IPS DF 19.7 (cell line): ENCODE results near the gene PLPP7.
"Not testable (repeated sequence)": the region's sequence is repeated elsewhere in the genome, so short reads cannot be mapped to it uniquely, and the experiment has no call there.

Source experiments
- DNase-seq: peaks from one replicate; pipeline ENCODE4 v3.0.0-alpha.2; 2013; ENCODE audit warnings: low read depth, low spot score

PLPP7 gene

GRCh38 chr9:131330814-131331600 lies 41.5 kb downstream of the PLPP7 start:
- DNase-seq: no peak

GRCh38 chr9:131331996-131332395 lies 42.5 kb downstream of the PLPP7 start:
- not testable (repeated sequence) for DNase-seq

GRCh38 chr9:131333771-131334628 lies 44.5 kb downstream of the PLPP7 start:
- DNase-seq: no peak

DNA sequence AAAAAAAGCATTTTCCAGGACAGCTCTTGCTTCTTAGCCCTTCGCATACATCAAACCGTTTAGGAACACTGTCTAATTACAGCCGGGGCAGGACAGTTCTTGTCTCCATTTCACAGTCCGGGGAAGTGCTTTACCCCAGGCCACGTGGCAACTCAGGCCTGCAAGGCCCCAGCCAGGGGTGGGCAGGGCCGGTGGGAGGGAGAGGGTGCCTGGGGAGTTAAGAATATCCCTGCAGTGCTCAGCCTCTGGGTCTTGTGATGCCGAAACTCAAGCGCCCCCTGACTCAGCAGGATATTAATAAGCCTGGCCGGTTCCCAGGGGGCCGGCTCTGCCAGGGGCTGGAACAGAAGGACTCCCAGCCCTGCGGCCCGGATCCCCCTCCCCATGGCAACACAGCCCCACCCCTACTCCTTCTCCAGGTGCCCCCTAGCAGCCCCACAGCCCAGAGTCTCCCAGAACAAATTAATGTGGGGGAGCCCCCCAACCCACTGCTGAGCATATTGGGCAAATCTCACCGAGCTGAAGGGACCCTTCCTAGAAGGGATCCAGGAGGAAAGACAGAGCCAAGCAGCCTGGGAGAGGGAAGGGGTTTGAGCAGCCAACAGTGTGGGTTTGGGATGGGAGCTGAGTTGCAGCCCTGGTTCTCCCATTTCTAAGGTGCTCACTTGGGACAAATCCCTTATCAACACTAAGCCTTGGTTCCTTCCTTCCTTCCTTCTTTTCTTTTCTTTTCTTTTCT lies 45.3 kb downstream of the PLPP7 start:
- no peak for DNase-seq

GRCh38 chr9:131335368-131335755 lies 45.8 kb downstream of the PLPP7 start:
- DNase-seq: no peak

DNA sequence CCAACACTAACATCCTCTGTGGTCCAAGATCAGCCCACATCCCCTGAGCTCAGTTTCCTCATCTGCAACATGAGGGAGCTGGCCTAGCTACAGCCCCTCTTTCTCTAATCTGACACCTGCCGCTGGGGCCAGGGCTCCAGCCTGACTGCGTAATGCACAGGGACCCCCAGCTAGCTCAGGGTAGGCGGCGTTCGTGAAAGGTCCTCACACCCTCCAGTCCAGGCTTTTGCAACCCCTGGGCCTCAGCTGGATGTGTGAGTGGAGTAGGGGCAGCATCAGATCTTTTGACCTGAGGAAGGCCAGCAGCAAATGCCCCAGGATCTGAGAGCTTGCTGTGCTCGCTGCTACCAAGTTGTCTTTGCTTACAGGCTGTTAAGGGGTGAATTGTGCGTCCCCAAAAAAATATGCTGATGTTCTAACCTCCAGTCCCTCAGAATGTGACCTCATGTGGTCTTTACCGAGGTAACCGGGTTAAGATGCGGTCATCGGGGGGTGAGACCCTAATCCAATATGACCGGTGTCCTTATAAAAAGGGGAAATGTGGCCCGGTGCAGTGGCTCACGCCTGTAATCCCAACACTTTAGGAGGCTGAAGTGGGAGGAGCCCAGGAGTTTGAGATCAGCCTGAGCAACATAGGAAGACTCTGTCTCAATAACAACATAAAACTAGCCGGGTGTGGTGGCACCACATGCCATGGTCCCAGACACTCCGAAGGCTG lies 47.8 kb downstream of the PLPP7 start:
- DNase-seq: no peak

GRCh38 chr9:131339212-131339611 lies 49.7 kb downstream of the PLPP7 start:
- not testable (repeated sequence) for DNase-seq

GRCh38 chr9:131344931-131345535 lies 55.5 kb downstream of the PLPP7 start:
- DNase-seq: not testable (repeated sequence)

DNA sequence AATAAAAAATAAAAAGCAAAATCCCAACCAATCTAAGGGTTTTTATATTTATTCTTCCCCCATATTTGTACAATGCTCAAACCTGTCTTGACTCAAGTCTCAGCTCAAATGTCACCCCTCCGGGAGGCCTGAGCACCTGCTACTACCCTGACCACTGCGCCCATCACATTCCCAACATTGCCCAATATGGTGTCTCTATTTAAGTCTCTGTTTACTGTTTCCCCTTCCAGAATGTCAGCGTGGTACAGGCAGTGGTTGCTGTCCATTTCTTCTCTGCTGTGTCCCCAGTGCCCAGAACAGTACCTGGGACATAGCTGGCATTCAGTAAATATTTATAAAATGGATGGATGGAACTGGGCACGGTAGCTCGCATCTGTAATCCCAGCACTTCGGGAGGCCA lies 57.0 kb downstream of the PLPP7 start:
- no peak for DNase-seq

DNA sequence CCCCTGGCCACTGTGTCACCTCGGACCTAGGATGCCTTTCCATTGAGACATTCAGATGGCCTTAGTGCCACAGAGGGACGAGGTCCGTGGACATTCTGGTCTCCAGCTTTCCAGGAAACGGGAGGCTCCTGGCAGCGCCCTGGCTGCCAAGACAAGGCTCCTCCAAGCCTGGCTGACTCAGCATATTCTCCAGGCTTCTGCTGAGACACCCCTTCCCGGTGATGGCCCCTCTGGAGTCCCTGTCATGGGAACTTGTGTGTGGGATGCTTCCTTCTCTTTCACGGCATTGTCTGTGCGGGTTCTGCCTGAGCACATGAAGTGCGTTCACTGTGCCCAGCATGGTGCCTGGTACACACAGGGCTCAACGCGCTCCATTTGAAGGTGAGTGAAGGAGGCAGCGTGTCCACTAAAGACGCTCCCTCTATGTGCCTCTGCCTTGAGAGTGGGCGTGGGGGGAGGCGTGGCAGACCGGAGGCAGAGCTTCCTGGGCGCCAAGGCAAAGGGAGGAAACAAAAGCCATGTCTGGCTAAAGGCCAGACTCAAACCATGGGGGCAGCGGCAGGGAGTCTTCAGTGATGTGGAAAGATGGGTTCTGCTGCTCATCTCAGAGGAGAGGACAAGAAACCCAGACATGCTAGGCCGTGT lies 58.0 kb downstream of the PLPP7 start:
- DNase-seq: no peak

- DNase-seq: no peak
These were observed 59.4 kb downstream of the PLPP7 start for GRCh38 chr9:131348631-131349521.

- no peak for DNase-seq
These were observed 60.0 kb downstream of the PLPP7 start for GRCh38 chr9:131349522-131349880.

DNA sequence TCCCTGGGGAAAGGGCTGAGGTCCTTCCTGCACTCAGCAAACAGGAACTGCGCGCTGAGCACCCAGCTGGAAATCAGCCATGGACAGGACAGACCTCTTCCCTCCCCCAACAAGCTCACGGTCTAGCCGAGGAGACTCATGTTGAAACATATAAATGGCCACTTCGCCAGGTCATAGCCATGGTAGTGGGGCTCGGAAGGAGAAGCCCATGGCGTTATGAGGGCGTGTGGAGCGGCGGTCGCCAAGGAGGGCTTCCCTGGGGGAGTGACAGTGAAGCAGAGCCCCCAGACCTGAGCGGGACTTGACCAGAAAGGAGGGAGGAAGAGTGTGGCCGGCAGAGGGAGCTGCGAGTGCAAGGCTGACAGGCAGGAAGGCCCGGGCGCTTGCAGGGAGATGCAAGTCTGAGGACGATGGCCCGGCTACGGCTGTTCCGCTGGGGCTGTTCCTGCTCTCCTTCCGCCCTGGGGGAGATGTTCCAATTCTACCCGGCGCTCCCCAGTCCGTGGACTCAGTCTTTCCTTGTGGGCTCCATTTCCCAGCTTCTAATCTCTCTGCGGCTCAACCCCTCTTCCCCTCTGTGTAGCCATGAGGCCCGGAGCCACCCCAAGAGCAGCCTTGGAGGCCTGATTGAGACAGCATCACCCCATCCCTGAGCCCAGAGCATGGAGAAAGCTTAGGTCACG lies 60.5 kb downstream of the PLPP7 start:
- no peak for DNase-seq

GRCh38 chr9:131356479-131356878 lies 67.0 kb downstream of the PLPP7 start:
- DNase-seq: not testable (repeated sequence)

GRCh38 chr9:131358556-131358955 lies 69.0 kb downstream of the PLPP7 start:
- no peak for DNase-seq
